MM.1S (cell line): ENCODE results near the gene BRI3.

Source experiments
- DNase-seq: peaks from one replicate; pipeline ENCODE4 v3.0.0-alpha.2; 2015
- H2AFZ ChIP-seq: fragments of 300-600 bp; sonication (generic); 2 replicates; pipeline ENCODE4 v1.6.0; 2016; ENCODE audit warnings: antibody characterized with exemption, low read length
- H3F3A ChIP-seq: fragments of 300-600 bp; sonication (generic); 2 replicates; pipeline ENCODE4 v1.6.1; 2016; ENCODE audit warnings: mild to moderate bottlenecking, antibody characterized with exemption, low read length, moderate library complexity, mixed read lengths; ENCODE audit not compliant: insufficient read depth
- H3K27ac ChIP-seq: fragments of 300-600 bp; sonication (generic); 2 replicates; pipeline ENCODE4 v1.5.1; 2016; ENCODE audit warnings: mild to moderate bottlenecking, low read length
- H3K27me3 ChIP-seq: fragments of 300-600 bp; sonication (generic); replicated peaks from 2 replicates; pipeline ENCODE4 v1.6.0; 2016; ENCODE audit warnings: low read length; ENCODE audit not compliant: insufficient read depth
- H3K36me3 ChIP-seq: fragments of 300-600 bp; sonication (generic); replicated peaks from 2 replicates; pipeline ENCODE4 v1.6.1; 2016; ENCODE audit warnings: mild to moderate bottlenecking, low read length, mixed read lengths; ENCODE audit not compliant: insufficient read depth
- H3K4me1 ChIP-seq: fragments of 300-600 bp; sonication (generic); 2 replicates; pipeline ENCODE4 v1.6.1; 2016; ENCODE audit warnings: low read length, mixed read lengths
- H3K4me2 ChIP-seq: fragments of 300-600 bp; sonication (generic); 2 replicates; pipeline ENCODE4 v1.6.0; 2016; ENCODE audit warnings: low read depth, low read length
- H3K4me3 ChIP-seq: fragments of 300-600 bp; sonication (generic); 2 replicates; pipeline ENCODE4 v1.5.1; 2016; ENCODE audit warnings: low read length, mixed read lengths
- H3K79me2 ChIP-seq: fragments of 300-600 bp; sonication (generic); 2 replicates; pipeline ENCODE4 v1.6.1; 2016; ENCODE audit warnings: mixed run types, low read length, mixed read lengths
- H3K9ac ChIP-seq: fragments of 300-600 bp; sonication (generic); 2 replicates; pipeline ENCODE4 v1.6.1; 2016; ENCODE audit warnings: low read length, mixed read lengths
- H3K9me2 ChIP-seq: fragments of 300-600 bp; sonication (generic); replicated peaks from 2 replicates; pipeline ENCODE4 v1.6.1; 2016; ENCODE audit warnings: mild to moderate bottlenecking, low read length, mixed read lengths; ENCODE audit not compliant: insufficient read depth
- H3K9me3 ChIP-seq: fragments of 300-600 bp; sonication (generic); replicated peaks from 2 replicates; pipeline ENCODE4 v1.6.1; 2016; ENCODE audit warnings: mild to moderate bottlenecking, low read length, mixed read lengths; ENCODE audit not compliant: insufficient read depth
- H4K20me1 ChIP-seq: fragments of 300-600 bp; sonication (generic); 2 replicates; pipeline ENCODE4 v1.6.1; 2016; ENCODE audit warnings: mild to moderate bottlenecking, low read length, moderate library complexity, mixed read lengths; ENCODE audit not compliant: insufficient read depth
- EZH2 ChIP-seq: fragments of 300-600 bp; sonication (generic); optimal IDR thresholded peaks from 2 replicates; pipeline ENCODE3; 2017; ENCODE audit warnings: low read depth, mild to moderate bottlenecking, antibody characterized with exemption, low read length, mixed read lengths
- EZH2phosphoT487 ChIP-seq: fragments of 300-600 bp; sonication (generic); IDR thresholded peaks from 2 replicates; pipeline ENCODE4 v1.6.1; 2018; ENCODE audit warnings: antibody characterized with exemption, low read length
- TF ChIP-seq, protein P1 (sequence below): fragments of 300-600 bp; sonication (generic); IDR thresholded peaks from 2 replicates; pipeline ENCODE4 v1.5.1; 2016; ENCODE audit warnings: antibody characterized with exemption, low read length, mixed read lengths

BRI3 gene

DNA sequence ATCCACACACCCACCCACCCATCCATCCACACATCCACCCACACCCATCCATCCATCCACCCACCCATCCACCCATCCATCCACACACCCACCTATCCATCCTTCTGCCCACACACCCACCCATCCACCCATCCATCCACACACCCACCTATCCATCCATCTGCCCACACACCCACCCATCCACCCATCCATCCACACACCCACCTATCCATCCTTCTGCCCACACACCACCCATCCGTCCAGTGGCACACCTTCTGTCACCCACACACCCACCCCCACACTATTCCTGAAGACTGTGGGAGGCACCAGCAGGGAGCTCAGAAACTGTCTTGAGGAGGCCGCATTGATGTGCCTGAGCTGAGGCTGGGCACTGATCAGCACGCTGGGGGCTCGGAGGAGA is 38.6 kb upstream of the BRI3 start:
- no peaks in the 10 kb centered on the region for H3K9me2 ChIP-seq
- no peak for DNase-seq
- no peaks in the 10 kb centered on the region for H3K36me3 ChIP-seq
- no peaks in the 10 kb centered on the region for H3K27me3 ChIP-seq
- 0 out of 2 replicates have a peak, but pooled peaks cover under 1% of the 10 kb centered on the region for H3K79me2 ChIP-seq
- H3K4me2 ChIP-seq: no peak overlapping the region
- no peak overlapping the region for H3K9ac ChIP-seq
- TF ChIP-seq EZH2phosphoT487: no peak
- TF ChIP-seq, protein P1, sequence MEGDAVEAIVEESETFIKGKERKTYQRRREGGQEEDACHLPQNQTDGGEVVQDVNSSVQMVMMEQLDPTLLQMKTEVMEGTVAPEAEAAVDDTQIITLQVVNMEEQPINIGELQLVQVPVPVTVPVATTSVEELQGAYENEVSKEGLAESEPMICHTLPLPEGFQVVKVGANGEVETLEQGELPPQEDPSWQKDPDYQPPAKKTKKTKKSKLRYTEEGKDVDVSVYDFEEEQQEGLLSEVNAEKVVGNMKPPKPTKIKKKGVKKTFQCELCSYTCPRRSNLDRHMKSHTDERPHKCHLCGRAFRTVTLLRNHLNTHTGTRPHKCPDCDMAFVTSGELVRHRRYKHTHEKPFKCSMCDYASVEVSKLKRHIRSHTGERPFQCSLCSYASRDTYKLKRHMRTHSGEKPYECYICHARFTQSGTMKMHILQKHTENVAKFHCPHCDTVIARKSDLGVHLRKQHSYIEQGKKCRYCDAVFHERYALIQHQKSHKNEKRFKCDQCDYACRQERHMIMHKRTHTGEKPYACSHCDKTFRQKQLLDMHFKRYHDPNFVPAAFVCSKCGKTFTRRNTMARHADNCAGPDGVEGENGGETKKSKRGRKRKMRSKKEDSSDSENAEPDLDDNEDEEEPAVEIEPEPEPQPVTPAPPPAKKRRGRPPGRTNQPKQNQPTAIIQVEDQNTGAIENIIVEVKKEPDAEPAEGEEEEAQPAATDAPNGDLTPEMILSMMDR: no peak
- no peak for TF ChIP-seq EZH2
- H3K4me3 ChIP-seq: no peak overlapping the region
- no peak overlapping the region for H2AFZ ChIP-seq
- H4K20me1 ChIP-seq: no peaks in the 10 kb centered on the region
- H3K9me3 ChIP-seq: no peaks in the 10 kb centered on the region
- H3K4me1 ChIP-seq: no peaks in the 10 kb centered on the region
- no peak overlapping the region for H3K27ac ChIP-seq
- no peaks in the 10 kb centered on the region for H3F3A ChIP-seq

DNA sequence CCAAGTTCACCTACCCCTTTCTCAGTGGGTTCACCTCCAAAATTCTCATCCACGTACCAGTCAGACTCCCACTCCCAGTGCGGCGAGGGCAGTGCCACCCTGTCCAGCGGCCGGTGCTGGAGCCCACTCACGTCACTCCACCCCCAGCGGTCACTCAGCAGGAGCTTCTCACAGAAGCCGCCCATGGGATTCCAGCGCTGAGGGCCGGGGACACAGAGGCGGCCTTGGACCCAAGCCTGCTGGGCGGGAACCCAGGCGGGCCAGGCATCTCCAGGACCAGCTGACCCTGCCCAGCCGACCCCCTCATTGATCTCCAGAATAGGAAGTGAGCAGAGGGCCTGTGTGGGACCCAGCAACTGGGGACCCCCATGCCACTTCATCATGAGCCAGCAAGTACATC is 36.6 kb upstream of the BRI3 start:
- H3K9me3 ChIP-seq: no peaks in the 10 kb centered on the region
- DNase-seq: no peak
- no peaks in the 10 kb centered on the region for H3K27me3 ChIP-seq
- H3K79me2 ChIP-seq: peaks cover 5% of the 10 kb centered on the region
- H3K9me2 ChIP-seq: no peaks in the 10 kb centered on the region
- H2AFZ ChIP-seq: no peak overlapping the region
- no peak overlapping the region for H3K9ac ChIP-seq
- no peaks in the 10 kb centered on the region for H3F3A ChIP-seq
- H3K4me1 ChIP-seq: no peaks in the 10 kb centered on the region
- TF ChIP-seq EZH2phosphoT487 (no peak), EZH2 (no peak)
- TF ChIP-seq, protein P1: no peak
- no peak overlapping the region for H3K4me3 ChIP-seq
- no peaks in the 10 kb centered on the region for H4K20me1 ChIP-seq
- H3K36me3 ChIP-seq: no peaks in the 10 kb centered on the region
- no peak overlapping the region for H3K27ac ChIP-seq
- no peak overlapping the region for H3K4me2 ChIP-seq

DNA sequence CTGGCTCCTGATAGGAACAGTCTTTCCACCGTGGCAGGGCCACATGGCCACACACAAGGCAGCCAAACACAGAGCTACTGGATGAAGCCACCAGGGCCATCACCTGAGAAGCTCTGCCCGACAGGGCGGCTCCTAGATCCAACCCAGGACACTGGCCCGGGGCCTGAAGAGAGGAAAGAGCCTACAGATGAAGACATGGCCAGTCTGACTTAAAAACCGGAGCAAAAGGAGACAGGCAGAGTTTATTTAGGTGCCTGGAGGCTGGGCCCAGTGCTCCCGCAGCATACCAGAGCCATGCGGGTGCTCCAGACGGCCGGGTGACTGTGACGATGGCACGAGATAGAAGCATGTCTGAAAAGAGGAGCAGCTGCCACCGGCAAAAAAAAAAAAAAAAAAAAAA is 33.3 kb upstream of the BRI3 start:
- no peak overlapping the region for H3K9ac ChIP-seq

More for the DNA sequence above, 33.3 kb upstream of the BRI3 start:
- H3K9me2 ChIP-seq: no peaks in the 10 kb centered on the region
- peaks cover 19% of the 10 kb centered on the region for H3K79me2 ChIP-seq
- H3F3A ChIP-seq: peaks cover 19% of the 10 kb centered on the region
- H2AFZ ChIP-seq: no peak overlapping the region
- H3K27me3 ChIP-seq: no peaks in the 10 kb centered on the region
- DNase-seq: no peak
- H3K4me1 ChIP-seq: peaks cover 8% of the 10 kb centered on the region; the same call in 1 of the 2 replicates
- no peak for TF ChIP-seq EZH2
- TF ChIP-seq, protein P1: no peak
- no peak for TF ChIP-seq EZH2phosphoT487
- H3K27ac ChIP-seq: no peak overlapping the region
- H3K36me3 ChIP-seq: no peaks in the 10 kb centered on the region
- H3K4me2 ChIP-seq: no peak overlapping the region
- H3K4me3 ChIP-seq: no peak overlapping the region
- H3K9me3 ChIP-seq: no peaks in the 10 kb centered on the region
- no peaks in the 10 kb centered on the region for H4K20me1 ChIP-seq
